GM20000 (cell line): ENCODE data around the gene CA6.
A peak's percentile ranks its signal among the peaks of the same experiment; 100 is the strongest.

Experiments used
- DNase-seq: peaks from one replicate; pipeline ENCODE4 v3.0.0; 2012; ENCODE audit warnings: low spot score
- TF ChIP-seq, protein P1 (sequence below): IDR thresholded peaks from 2 replicates; pipeline ENCODE4 v1.5.1; 2012; ENCODE audit warnings: mild to moderate bottlenecking, control low read depth; ENCODE audit errors: extremely low read depth, missing control alignments

CA6 gene

GRCh38 chr1:8980656-8981055 lies 35.0 kb downstream of the CA6 start:
- no peak for DNase-seq
- TF ChIP-seq, protein P1, sequence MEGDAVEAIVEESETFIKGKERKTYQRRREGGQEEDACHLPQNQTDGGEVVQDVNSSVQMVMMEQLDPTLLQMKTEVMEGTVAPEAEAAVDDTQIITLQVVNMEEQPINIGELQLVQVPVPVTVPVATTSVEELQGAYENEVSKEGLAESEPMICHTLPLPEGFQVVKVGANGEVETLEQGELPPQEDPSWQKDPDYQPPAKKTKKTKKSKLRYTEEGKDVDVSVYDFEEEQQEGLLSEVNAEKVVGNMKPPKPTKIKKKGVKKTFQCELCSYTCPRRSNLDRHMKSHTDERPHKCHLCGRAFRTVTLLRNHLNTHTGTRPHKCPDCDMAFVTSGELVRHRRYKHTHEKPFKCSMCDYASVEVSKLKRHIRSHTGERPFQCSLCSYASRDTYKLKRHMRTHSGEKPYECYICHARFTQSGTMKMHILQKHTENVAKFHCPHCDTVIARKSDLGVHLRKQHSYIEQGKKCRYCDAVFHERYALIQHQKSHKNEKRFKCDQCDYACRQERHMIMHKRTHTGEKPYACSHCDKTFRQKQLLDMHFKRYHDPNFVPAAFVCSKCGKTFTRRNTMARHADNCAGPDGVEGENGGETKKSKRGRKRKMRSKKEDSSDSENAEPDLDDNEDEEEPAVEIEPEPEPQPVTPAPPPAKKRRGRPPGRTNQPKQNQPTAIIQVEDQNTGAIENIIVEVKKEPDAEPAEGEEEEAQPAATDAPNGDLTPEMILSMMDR = no peak

DNA sequence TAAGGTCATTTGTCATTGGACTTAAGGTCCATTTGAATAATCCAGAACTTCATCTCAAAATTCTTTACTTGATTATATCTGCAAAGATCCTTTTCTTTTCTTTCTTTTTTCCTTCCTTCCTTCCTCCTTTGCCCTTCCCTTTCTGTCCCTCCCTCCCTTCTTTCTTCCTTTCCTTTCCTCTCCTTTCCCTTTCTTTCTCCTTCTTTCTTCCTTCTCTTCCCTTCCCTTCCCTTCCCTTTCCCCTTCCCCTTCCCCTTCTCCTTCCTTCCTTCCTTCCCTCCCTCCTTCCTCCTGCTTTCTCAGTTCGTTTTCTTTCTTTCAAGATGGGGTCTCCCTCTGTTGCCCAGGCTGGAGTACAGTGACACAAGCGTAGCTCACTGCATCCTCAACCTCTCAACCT lies 35.5 kb downstream of the CA6 start:
- TF ChIP-seq, protein P1 = no peak
- no peak for DNase-seq

- TF ChIP-seq, protein P1 = no peak
Measured at GRCh38 chr1:8984203-8984602, 38.5 kb downstream of the CA6 start.

GRCh38 chr1:8984990-8985389 lies 39.3 kb downstream of the CA6 start:
- no peak for DNase-seq
- TF ChIP-seq, protein P1 = no peak

More at GRCh38 chr1:8984203-8984602, 38.5 kb downstream of the CA6 start:
- DNase-seq = no peak

GRCh38 chr1:8985915-8986813 lies 40.5 kb downstream of the CA6 start:
- no peak for DNase-seq
- TF ChIP-seq, protein P1 = no peak

GRCh38 chr1:8986814-8987190 lies 41.1 kb downstream of the CA6 start:
- DNase-seq = no peak
- TF ChIP-seq, protein P1 = no peak

DNA sequence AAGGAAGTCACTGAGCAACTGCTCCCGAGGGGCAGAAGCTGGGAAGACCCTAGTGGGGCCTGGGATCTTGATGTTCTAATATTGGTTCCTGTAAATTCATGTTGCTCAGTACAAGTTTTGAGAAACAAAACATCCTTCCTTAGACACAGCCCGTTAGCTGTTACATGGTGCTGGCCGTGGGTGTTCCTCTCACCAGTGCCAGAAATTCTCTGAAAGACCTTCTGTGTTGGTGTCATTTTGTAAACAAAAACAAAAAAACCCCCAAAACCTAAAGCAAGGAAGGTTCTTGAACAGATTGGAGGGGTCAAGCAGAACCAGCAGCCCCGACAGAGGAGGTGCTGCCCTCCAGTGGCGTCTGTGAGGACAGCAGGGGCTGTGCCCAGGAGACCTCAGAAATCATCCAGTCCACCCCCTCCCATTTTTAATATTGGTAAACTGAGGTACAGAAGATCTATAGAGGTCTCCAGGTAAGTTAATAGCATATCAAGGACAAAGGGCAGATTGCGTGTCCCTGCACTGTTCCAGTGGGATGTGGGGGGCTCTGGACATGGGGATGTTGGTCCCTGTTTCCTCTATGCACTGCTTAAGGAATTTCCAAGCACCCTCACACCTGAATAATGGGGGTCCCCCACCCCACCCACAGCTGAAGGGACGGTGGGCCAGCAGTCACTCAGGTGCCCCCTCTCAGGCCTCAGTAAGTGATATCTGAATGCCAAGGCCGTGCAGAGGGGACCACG lies 42.4 kb downstream of the CA6 start:
- DNase-seq = peak; percentile 74
- TF ChIP-seq, protein P1 = peak; percentile 90
